Body of pancreas (tissue), 4 donors: ENCODE data around the gene GLG1.
"Not testable (repeated sequence)": the region's sequence is repeated elsewhere in the genome, so short reads cannot be mapped to it uniquely, and the experiment has no call there.

Experiments
- CTCF ChIP-seq, 7 experiments: fragments of 450-650 bp in 4 of 7; fragments of 200-600 bp in 3 of 7; sonication (generic) in 3 of 7; IDR thresholded peaks; one replicate each; pipeline ENCODE4 v1.5.1; 2016 to 2019; ENCODE audit warnings: antibody characterized with exemption in 7 of 7
- POLR2A ChIP-seq, 3 donors: fragments of 450-650 bp; IDR thresholded peaks; one replicate each; pipeline ENCODE4 v1.6.1; 2016; ENCODE audit warnings: antibody characterized with exemption in 3 of 3, mild to moderate bottlenecking in 2 of 3

- TF ChIP-seq CTCF, POLR2A (IDR thresholded peaks at IDR 0.05): not testable (repeated sequence)
Observed at GRCh38 chr16:74412775-74413390, 194.0 kb downstream of the GLG1 start.
